Uterus (tissue), 4 donors: ENCODE results near the gene MEGF8. TPM values are rescaled to one million over a fixed set of nuclear protein-coding genes. Genes with fewer than 3 reads are reported as not detected.
A peak's percentile ranks its signal among the peaks of the same experiment; 100 is the strongest.

Experiments
- DNase-seq, 2 donors: peaks; one replicate each; pipeline ENCODE4 v3.0.0-alpha.2; 2019 to 2020
- H3K27ac ChIP-seq, 2 donors: fragments of 200-600 bp; sonication (generic); 1 replicate in 1 of 2; 2 replicates in 1 of 2; pipeline ENCODE4 v1.5.1; 2016 to 2018
- H3K27me3 ChIP-seq, 2 donors: fragments of 200-600 bp; sonication (generic); one replicate each; pipeline ENCODE4 v1.5.1; 2018 to 2019; ENCODE audit warnings: control low read depth in 1 of 2
- H3K36me3 ChIP-seq, 2 donors: fragments of 200-600 bp; sonication (generic); one replicate each; pipeline ENCODE4 v1.5.1; 2019; ENCODE audit warnings: control low read depth in 1 of 2
- H3K4me1 ChIP-seq, 2 donors: fragments of 200-600 bp; sonication (generic); one replicate each; pipeline ENCODE4 v1.5.1; 2018 to 2019; ENCODE audit warnings: control low read depth in 1 of 2
- H3K4me3 ChIP-seq, 2 donors: fragments of 200-600 bp; sonication (generic); 1 replicate in 1 of 2; 2 replicates in 1 of 2; pipeline ENCODE4 v1.5.1; 2018 to 2019; ENCODE audit warnings: mild to moderate bottlenecking in 1 of 2
- H3K9me3 ChIP-seq, 2 donors: fragments of 200-600 bp; sonication (generic); one replicate each; pipeline ENCODE4 v1.5.1; 2019; ENCODE audit warnings: control low read depth in 1 of 2
- CTCF ChIP-seq, 4 experiments: fragments of 200-600 bp in 2 of 4; fragments of 450-650 bp in 2 of 4; sonication (generic) in 2 of 4; IDR thresholded peaks; one replicate each; pipeline ENCODE4 v1.5.1; 2016 to 2019; ENCODE audit warnings: antibody characterized with exemption in 4 of 4, mild to moderate bottlenecking in 2 of 4, moderate library complexity in 1 of 4
- POLR2A ChIP-seq, 2 donors: fragments of 450-650 bp; IDR thresholded peaks; one replicate each; pipeline ENCODE4 v1.6.1; 2016; ENCODE audit warnings: antibody characterized with exemption in 2 of 2, mild to moderate bottlenecking in 1 of 2, moderate library complexity in 1 of 2
- intact Hi-C: fragments of 100-400 bp; cut with DNase I; formaldehyde crosslinking; loops from one replicate; pipeline ENCODE4 v1.15.1; 2023; ENCODE audit warnings: low total_unique reads
- total RNA-seq, 4 donors: library from RNA; depleted of rRNA in 3 of 4; stranded (reverse); fragments of >200 nt in 3 of 4; gene quantifications; one replicate each; pipeline versions ENCODE4 v1.1.0 to v1.2.4, GENCODE V29; 2014 to 2023
- donor health status: DM: yes; HTN: yes; CAD: no.

The MEGF8 gene
- total RNA-seq, 4 donors from 2014 or later, result 3.6 to 30.0 (median 19.1) TPM

GRCh38 chr19:42295831-42296525 is 29.5 kb upstream of the MEGF8 start:
- no peaks in the 10 kb centered on the region for H3K27me3 ChIP-seq
- TF ChIP-seq POLR2A (IDR thresholded peaks at IDR 0.05) (peak in 1 of 2 donors; percentile 8), CTCF (IDR thresholded peaks at IDR 0.05) (peak; percentile 89 to 98 (median 92))
- H3K9me3 ChIP-seq, result no peaks in the 10 kb centered on the region
- peak overlapping the region in 1 of 2 donors; percentile 6 for H3K27ac ChIP-seq
- H3K36me3 ChIP-seq, result no peaks in the 10 kb centered on the region
- intact Hi-C loops, result no loop called here
- DNase-seq, result peak; percentile 85 to 87
- no peaks in the 10 kb centered on the region for H3K4me1 ChIP-seq
- no peak overlapping the region for H3K4me3 ChIP-seq

- Histone ChIP-seq H3K27me3 (no peaks in the 10 kb centered on the region), H3K4me3 (no peak overlapping the region), H3K36me3 (no peaks in the 10 kb centered on the region), H3K4me1 (no peaks in the 10 kb centered on the region), H3K9me3 (no peaks in the 10 kb centered on the region), H3K27ac (no peak overlapping the region)
- intact Hi-C loops, result no loop called here
- TF ChIP-seq CTCF (IDR thresholded peaks at IDR 0.05) (no peak), POLR2A (IDR thresholded peaks at IDR 0.05) (no peak)
- no peak for DNase-seq
Measured at GRCh38 chr19:42297039-42297438, 28.4 kb upstream of the MEGF8 start.

GRCh38 chr19:42301646-42302203 is 23.7 kb upstream of the MEGF8 start, which contains the start of gene PRR19:
TSS of gene PRR19 (plus strand) at chr19:42302132. CDS start at chr19:42309585, 7,453 bp downstream.
- Histone ChIP-seq H3K9me3 (no peaks in the 10 kb centered on the region), H3K4me1 (peaks cover 0 to 3% of the 10 kb centered on the region in 2 donors), H3K27ac (peak within 1 kb of the TSS; percentile 51 to 55), H3K36me3 (no peaks in the 10 kb centered on the region), H3K27me3 (no peaks in the 10 kb centered on the region), H3K4me3 (peak within 1 kb of the TSS; percentile 48 to 53)
- intact Hi-C loops, result no loop called here
- TF ChIP-seq CTCF (IDR thresholded peaks at IDR 0.05) (no peak), POLR2A (IDR thresholded peaks at IDR 0.05) (no peak)
- DNase-seq, result no peak

GRCh38 chr19:42303101-42303464 is 22.4 kb upstream of the MEGF8 start:
- H3K4me3 ChIP-seq, result peak overlapping the region; percentile 48 to 53
- H3K4me1 ChIP-seq, result peaks cover 0 to 3% of the 10 kb centered on the region in 2 donors
- H3K27me3 ChIP-seq, result no peaks in the 10 kb centered on the region
- peak overlapping the region in 1 of 2 donors; percentile 51 for H3K27ac ChIP-seq
- H3K36me3 ChIP-seq, result no peaks in the 10 kb centered on the region
- no peaks in the 10 kb centered on the region for H3K9me3 ChIP-seq
- intact Hi-C loops, result no loop called here
- TF ChIP-seq CTCF (IDR thresholded peaks at IDR 0.05) (no peak), POLR2A (IDR thresholded peaks at IDR 0.05) (no peak)
- DNase-seq, result no peak

GRCh38 chr19:42303876-42304275 is 21.6 kb upstream of the MEGF8 start:
- TF ChIP-seq CTCF (IDR thresholded peaks at IDR 0.05), result no peak
- TF ChIP-seq POLR2A (IDR thresholded peaks at IDR 0.05), result no peak
- no peak overlapping the region for H3K4me3 ChIP-seq
- no peaks in the 10 kb centered on the region for H3K36me3 ChIP-seq
- no peak overlapping the region for H3K27ac ChIP-seq
- H3K27me3 ChIP-seq, result no peaks in the 10 kb centered on the region
- no peak for DNase-seq
- no peaks in the 10 kb centered on the region for H3K9me3 ChIP-seq
- intact Hi-C loops, result no loop called here
- H3K4me1 ChIP-seq, result peaks cover 0 to 3% of the 10 kb centered on the region in 2 donors
